Activated CD8-positive, alpha-beta memory T cell treated with anti-CD3 and anti-CD28 coated beads, Interleukin-2, amount 50 U/mL, for 1 hour (primary cell): ENCODE results near the gene TMEM107.

Source experiments
- DNase-seq: peaks from one replicate; pipeline ENCODE4 v3.0.0-alpha.2; 2020; ENCODE audit errors: extremely low read depth

TMEM107 gene

DNA sequence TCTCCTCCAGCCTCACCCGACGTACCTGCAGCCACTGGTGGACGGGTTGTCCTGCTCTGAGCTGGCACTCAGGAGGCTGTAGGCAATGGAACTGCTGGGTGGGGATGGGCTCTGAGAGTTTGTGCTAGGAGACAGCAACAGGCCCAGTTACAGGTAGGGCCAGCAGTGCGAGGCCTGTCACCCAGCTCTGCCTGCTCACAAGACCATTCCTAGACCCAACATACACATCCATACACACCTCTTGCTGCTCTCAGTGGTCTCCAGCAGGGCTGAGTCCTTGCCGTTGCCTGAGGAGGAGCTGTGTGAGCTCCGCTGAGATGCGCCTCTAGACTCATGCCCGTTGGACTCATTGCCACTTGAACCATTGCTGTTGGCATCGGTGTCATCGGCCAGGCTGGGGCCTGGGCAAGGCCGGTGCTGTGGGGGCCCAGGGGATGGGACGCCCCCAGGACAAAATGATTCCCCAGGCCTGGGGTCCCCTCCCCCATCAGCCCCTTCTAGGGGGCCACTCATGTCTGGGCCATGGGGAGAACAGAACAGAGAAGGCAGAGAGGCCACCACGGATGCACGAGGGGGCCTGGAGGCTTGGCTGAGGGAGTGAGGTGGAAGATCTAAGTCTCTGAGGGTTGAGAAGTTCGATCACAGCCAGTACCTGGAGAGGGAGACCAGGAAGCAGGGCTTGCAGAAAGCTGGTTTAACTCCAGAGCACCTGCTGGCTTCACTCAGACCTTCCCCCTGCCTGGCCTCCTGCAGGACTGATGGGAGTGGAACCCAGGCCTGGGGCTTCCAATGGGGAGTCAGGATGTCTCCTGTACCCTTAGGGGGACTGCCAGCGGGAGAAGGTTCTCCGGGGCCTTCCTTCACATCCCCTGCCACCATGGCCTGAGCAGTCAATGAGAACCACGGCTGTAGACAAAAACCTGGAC, 25.7 kb downstream of the TMEM107 start:
- DNase-seq: no peak

DNA sequence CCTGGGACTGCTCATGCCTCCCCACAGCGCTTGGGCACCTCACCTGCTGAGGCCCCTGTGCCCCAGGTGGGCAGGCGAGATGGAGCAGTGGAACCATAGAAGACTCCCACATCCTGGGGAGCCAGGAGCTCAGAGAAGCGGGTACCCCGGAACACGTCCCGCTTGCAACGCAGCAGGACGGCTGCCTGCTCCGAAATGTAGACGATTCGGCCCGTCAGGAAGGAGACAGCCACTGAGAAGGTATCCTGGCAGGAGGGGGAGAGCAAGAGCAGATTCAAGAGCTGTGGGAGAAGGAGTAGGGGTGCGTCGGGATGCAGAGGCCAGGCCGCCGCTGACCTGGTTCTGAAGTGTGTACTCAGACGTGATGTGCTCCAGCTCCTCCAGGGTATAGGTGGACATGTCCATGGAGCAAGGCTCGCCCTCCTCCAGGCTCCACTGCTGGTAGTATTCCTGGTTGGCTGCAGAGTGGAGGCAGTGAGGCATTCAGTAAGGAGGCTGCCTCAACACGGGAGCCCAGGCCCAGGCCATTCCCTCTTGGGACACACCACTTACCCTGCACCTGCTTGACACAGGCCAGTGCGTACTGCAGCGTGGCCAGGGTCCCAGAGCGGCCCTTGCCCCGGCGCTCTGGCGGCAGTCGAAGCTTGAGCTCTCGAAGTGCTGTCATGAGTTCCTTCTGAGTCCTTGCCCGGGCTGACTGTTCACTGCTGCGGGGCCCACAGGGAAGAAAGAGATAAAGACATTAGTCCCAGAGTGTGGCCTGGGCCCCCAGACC, 26.6 kb downstream of the TMEM107 start:
- DNase-seq: no peak

- no peak for DNase-seq
Measured at GRCh38 chr17:8148560-8148959, 27.6 kb downstream of the TMEM107 start.

GRCh38 chr17:8147805-8148404, 28.3 kb downstream of the TMEM107 start:
- no peak for DNase-seq

GRCh38 chr17:8147141-8147804, 28.9 kb downstream of the TMEM107 start:
- DNase-seq: no peak

GRCh38 chr17:8146381-8147140, 29.6 kb downstream of the TMEM107 start:
- no peak for DNase-seq

GRCh38 chr17:8145811-8146210, 30.4 kb downstream of the TMEM107 start:
- no peak for DNase-seq

GRCh38 chr17:8144401-8145231, 31.6 kb downstream of the TMEM107 start:
- DNase-seq: no peak

DNA sequence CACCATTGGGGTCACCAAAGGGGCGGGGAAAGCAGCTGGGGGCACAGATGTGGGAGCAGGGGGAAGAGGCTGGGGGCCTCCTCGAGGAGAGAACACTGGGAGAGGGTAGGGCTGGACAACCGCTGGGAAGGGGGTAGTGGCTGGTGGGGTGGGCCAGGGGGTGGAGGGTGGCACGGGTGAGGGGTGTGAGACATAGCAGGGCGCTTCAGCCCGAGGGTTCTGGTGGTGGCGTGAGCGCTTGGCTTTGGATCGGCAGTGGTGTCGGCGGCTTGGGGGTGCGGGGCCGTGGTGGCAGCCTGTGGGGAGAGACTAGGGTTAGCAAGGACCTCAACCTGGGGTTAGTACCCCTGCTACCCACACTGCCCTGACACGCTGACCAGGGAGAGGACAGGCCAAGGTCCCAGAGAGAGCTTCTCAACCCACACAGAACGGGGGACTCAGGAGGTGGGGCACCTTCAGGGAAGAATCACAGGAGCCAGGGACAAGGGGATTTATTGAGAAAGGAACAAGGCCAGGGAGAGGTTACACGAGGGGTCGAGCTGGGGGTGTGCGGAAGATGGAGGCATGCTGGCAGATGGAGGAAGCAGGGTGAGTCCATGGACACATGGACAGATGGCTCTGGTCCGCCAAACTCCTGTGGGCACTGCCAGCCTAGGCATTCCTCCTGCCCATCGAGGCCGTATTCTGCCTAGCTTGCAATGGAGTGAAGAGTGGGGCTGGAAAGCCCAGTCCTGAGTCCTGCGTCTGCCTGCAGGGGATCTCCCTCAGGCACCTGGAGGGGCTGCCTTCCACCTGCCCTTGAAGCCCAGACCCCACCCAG, 32.4 kb downstream of the TMEM107 start:
- DNase-seq: no peak

GRCh38 chr17:8142887-8143580, 33.1 kb downstream of the TMEM107 start:
- DNase-seq: no peak

DNA sequence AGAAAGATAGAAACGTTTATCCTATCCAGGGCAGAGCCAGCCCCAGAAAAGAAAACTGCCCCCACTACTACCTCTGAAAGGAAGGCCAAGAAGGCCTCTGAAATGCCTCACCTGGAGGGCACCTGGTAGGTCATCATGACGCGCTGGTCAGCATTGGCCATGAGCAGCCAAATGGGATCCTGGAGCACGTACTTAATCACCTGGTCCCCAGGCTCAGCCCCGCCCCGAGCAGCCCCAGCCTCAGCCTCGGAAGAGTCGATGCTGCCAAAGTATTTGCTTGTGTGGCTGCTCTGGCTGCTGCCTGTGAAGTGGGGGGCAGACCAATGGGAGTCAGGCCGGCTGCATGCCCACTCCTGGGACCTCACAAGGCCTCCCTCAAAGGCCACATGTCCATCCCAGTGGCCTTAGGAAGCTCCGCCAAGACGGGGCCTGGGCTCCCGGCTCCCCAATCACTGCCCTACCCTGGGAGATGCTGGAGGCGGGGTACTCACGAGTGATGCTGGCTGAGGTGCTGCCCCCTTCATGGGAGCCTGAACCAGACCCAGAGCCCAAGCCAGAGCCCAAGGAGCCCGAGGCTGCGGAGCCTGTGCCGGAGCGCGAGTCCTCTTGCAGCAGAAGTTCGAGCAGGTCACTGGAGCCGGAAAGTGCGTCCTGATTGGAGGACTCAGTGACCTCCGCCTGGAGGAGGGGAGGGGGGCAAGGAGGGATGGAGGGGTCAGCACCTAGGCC, 33.9 kb downstream of the TMEM107 start:
- DNase-seq: no peak

GRCh38 chr17:8141741-8142140, 34.4 kb downstream of the TMEM107 start:
- DNase-seq: no peak

DNA sequence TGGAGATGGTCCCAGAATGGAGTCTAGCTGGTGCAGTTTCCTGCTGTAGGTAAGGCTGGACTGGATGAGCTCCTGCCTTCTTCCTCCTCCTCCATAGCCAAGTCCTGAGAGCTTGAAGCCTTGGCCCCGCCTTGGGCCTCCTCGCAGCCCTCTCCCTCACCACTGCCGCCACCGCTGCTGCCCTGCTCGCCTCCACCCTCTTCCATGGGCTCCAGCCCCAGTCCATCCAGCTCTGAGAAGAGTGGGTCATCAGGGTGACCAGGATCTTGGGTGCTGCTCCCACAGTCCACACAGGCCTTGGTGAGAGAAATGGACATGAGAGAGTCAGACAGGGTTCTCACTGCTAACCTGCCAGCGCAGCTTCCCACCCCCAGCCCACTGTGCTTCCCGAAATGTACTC, 35.1 kb downstream of the TMEM107 start:
- DNase-seq: no peak

DNA sequence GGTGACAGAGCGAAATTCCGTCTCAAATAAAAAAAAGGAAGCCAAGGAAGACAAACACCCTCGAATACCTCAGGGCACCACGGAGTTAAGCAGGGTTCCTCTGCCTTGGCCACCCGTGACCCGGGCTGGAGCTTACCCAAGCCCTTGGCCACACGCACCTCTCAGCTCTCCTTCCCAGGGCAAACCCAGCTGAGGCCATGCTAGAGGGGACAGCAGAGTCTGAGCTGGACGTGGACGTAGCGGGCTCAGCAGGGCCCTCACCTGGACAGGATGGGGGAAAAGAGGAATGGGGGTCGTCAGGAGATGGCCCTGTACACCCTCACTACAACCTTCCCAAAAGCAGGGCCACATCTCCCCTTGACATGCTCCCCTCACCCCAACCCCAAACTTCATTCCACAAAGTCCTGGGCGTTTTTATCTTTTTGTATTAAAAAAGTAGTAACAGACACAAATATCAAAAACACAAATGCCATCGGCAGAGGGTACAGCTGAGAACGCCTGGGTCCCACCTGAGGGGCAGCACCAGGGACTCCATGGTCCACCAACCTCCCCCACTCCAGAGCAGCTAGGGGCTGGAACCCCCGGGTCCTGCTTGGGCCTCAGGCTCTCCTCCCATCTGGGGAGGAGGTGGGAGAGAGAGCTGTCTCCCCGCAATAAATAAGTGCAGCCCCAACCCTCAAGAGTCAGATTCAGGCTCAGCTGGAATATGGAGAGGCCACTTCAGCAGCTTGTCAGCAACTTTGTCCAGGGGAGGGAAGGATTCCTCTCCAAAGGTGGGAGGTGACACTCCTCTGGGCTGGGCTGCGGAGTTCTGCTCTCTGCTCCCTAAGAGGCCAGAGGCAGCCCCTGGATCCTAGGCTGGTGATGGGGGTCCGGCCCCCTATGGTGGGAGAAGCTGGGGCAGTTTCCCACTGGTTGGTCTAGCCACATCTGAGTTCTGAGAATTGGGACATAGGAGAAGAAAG, 35.8 kb downstream of the TMEM107 start:
- DNase-seq: no peak

DNA sequence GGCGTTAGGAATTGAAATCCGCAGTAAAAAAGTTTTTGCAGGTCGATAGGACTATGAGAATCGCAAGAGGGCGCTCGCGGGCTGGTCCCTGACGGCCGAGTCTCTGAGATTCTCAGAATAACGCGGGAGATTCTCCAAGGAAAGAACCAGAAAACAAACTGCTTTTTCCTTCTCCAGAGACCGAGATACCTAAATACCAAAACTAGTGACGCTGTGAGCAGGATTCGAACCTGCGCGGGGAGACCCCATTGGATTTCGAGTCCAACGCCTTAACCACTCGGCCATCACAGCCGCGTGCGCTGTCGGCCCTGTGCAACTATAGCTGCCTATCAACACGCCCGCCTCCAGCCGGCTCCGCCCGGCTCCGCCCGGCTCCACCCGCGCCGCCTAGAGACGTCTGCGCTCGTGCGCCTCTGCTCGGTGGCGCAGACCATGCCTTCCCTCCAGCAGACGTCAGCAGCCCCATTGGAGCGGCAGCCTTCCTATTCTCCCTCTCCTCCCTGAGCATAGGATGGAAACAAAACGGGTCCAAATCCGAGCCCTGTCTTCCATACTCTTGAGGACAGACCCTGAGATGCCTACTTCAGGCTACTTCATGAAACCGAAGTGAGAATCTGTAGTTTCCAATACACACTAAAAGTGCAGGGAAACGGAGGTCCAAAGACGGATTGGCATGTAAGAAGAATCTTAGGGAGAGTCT, 37.4 kb downstream of the TMEM107 start:
- peak; percentile 81 for DNase-seq

DNA sequence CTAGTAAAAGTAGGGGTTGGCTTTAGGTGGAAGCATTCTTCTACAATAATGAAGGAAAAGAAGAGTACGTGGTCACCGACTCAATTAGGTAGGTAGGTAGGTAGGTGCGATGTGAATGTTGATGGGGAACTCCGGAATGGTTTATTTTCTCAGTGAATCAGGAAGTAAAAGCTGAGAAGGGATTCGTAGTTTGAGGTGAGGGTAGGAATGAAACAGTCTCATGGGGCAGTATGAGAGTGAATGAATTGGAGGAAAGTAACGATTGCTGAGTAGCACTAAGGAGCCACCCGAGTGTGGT, 37.9 kb downstream of the TMEM107 start:
- DNase-seq: no peak
